ENCODE data around the gene SMIM24.
"Not testable (repeated sequence)": the region's sequence is repeated elsewhere in the genome, so short reads cannot be mapped to it uniquely, and the experiment has no call there.

Gene SMIM24

GRCh38 chr19:3513229-3514140 is 33.2 kb upstream of the SMIM24 start:
- DNase-seq, result no peak

DNA sequence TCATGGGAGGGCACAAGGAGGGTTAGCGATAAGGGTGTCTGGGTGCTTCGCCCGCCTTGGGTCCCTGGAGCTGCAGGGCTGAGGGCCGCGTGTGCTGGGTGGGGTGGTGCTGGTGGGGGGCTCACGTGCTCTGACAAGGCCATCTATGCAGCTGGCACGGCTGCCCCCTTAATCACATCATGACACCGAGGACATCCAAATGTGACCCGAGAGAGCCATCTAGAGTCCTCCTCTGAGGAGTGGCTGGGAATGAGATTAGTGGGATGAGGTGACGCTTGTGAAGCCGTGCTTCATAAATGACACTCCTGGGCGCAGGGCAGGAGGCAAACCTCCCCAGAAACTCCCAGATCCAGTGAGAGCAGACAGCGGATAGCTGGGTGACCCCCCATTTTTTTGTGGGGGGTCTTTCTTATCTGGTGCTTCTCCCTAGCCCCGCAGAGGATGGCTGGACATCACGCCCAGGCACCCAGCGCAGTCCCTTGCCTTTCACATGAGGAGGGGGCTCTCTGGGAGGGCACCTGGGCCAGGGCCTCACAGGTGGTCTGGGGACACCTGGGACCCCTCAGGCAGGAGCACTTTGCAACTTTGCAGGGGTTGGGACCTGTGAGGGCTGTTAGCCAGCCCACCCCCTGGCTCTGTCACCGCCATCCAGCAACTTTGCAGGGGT is 32.4 kb upstream of the SMIM24 start:
- no peak for DNase-seq

GRCh38 chr19:3511506-3512251 is 31.4 kb upstream of the SMIM24 start:
- no peak for DNase-seq

DNA sequence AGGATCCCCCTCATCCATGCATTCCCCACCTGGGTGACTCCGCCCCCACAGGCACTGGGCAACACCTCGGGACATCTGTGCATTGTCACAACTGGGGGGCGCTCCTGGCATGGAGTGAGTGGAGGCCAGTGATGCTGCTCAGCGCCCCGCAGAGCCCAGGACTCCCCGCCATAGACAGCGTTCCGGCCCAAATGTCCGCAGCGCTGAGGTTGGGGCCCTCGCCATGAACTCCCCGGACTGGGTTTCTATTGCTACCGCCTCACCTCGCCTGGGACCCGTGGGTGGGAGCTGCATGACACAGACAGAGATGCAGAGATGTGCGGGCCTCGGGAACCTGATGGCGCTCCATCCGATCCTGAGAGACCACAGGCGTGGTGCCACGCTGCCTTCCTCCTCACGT is 30.4 kb upstream of the SMIM24 start:
- DNase-seq, result no peak

GRCh38 chr19:3509566-3509989 is 29.3 kb upstream of the SMIM24 start:
- no peak for DNase-seq

DNA sequence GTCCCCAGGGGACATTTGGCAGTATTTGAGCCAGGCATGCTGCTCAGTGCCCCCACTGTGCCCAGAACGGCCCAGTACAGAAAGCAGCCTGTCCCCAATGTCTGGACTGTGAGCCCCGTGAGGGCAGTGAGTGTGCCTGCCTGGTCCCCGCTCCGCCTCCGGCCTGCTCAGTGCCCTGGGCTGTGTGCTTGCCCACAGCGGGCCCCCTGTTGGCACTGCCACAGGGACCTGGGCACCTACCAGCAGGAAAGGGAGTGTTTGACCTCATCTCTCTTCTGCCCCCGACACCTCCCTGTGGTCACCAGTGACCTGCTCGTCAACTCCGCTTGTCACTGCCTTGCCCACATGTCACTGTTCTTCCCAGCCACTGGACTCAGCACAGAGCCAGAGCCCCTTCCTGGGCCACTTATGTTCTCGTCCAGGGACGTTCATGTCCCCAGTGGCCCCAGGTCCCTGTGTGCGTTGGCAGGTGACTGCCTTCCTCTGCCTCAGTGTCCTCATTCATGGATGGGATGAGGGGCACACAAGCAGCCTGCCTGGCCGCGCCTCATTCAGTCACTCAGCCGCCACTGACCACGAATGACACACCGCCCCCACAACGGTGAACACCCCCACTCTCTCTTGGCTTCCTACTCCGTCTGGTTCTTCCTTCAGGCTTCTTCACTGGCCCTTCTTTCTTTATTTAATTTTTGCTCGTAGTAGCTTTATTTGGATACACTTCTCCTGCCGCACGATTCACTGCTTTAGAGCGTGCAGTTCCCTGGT is 28.6 kb upstream of the SMIM24 start:
- no peak for DNase-seq

GRCh38 chr19:3508121-3508661 is 27.9 kb upstream of the SMIM24 start:
- DNase-seq, result not testable (repeated sequence)

- no peak for DNase-seq
These were observed 27.2 kb upstream of the SMIM24 start for GRCh38 chr19:3507371-3508120.

- no peak for DNase-seq
These were observed 26.3 kb upstream of the SMIM24 start for GRCh38 chr19:3506384-3507340.

GRCh38 chr19:3505598-3506383 is 25.5 kb upstream of the SMIM24 start, which contains the start of gene FZR1:
TSS of gene FZR1 (plus strand) at chr19:3506311. CDS start at chr19:3522990, 16,679 bp downstream.
- DNase-seq, result peak; percentile 96

DNA sequence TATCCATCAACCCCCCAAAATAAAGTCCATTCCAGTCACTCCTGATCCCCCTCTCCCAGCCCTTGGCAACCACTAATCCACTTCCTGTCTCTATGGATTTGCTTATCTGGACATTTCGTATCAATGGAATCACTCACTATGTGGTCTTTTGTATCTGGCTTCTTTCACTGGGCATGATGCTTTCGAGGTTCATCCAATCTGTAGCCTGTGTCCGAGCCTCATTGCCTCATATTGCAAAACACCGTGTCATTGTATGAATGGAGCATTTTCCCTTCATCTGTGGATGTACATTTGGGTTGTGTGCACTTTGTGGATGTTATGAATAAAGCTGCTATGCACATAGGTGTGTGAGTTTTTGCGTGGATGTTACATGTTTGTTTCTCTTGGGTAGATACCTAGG is 24.4 kb upstream of the SMIM24 start:
- no peak for DNase-seq

DNA sequence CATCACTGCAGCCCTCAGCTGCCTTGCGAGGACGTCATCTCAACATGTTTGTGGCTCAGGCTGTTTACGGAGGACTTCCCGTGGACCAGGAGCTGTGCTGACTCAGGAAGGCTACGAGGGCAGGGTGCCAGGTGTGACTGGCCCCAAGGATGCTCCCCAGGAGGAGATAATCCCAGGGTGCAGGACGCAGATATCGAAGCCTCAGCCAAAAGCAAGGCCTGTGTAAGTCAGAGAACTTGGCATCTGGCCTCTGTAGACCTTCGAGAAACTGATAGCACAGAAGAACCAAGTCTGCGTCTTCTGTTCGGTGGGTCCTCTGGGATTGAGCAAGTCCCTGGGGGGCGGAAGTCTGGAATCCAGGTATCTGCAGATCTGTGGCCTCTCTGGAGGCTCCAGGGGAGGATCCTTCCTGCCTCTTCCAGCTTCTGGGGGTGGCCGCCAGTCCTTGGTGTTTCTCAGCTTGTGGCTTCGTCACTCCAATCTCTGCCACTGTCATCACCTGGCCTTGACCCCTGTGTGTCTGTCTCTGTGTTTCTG is 22.8 kb upstream of the SMIM24 start:
- no peak for DNase-seq

GRCh38 chr19:3501780-3502179 is 21.5 kb upstream of the SMIM24 start:
- no peak for DNase-seq

DNA sequence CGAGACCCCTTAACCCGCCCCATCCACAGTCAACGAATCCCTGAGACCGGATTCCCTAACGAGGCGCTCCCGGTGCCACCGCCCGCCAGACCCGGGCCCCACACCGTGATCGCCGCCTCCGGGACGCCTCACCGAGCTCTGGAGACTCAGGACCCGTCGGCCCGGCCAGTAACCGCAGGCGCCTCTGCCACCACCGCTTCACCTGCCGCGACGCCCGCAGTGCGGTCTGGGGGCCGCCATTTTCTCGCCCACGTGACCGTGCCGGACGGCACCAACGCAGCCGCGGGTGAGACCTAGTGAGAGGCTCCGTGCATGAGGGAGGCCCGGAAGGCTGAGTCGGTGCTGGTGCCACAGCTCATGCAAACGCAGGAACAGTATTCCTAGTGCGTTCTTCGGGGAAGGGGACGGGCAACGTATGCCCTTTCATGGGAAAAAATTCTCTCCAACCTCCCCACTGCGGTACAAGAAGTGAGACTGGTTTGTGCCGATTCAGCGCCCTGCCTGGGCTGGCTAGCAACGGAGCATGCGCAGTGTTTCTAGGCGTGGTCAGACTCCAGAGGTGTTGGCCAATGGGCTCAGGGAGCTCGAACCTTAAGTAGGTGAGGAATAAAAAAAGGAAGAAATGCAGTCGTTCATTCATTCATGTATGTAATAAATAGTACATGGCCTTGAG is 20.2 kb upstream of the SMIM24 start, which contains the start of gene DOHH:
Gene DOHH (minus strand): TSS at position 246 of the 673 bp plus-strand sequence. CDS start 3,860 bp downstream, outside the sequence.
- DNase-seq, result peak; percentile 87

DNA sequence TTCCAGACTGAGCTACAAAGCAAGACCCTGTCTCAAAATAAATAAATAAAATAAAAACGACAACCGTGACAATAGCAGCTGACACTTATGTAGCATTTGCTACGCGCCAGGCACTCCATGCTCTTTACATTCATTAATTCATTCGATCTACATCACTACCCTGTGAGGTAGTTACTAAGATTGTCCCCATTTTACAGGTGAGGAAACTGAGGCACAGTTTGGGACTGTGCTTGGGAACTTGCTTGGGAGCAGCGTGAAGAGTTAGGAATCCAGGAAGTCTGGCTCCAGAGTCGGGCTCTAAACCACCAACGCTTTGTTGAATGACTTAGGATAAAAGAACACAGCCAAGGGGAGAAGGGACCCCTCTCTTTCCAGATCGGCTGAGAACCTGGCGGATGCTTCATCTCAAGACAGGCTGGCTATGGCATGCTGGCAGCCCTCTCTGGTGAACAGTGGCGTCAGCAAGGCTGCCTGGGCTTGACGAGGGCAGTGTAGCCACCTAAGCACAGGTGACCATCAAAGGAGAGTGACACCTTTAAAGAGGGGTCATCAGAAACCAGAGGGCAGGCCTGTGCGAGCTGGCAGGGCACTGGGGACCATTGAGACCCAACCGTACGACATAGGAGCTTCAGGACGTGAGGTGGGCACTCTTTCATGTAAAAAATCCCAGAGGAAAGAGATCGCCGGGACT is 19.6 kb upstream of the SMIM24 start:
- DNase-seq, result no peak

- DNase-seq, result no peak
These were observed 17.6 kb upstream of the SMIM24 start for GRCh38 chr19:3497757-3498520.

All from GOT3 (cell line).